Myocyte (in vitro differentiated cells): ENCODE measurements around the gene TBL2. TPM values are rescaled to one million over a fixed set of nuclear protein-coding genes. Genes with fewer than 3 reads are reported as not detected.
"Not testable (repeated sequence)": the region's sequence is repeated elsewhere in the genome, so short reads cannot be mapped to it uniquely, and the experiment has no call there.

Experiments
- DNase-seq: peaks from one replicate; pipeline ENCODE4 v3.0.0-alpha.2; 2012; ENCODE audit warnings: low read depth
- total RNA-seq: library from RNA; depleted of rRNA; stranded (reverse); fragments of >200 nt; gene quantifications from 2 replicates; pipeline ENCODE4 v1.2.3, GENCODE V29; 2014

Gene TBL2
- total RNA-seq, 1 donor from 2014 or later = 82.0 TPM

- no peak for DNase-seq
These were observed 7.4 kb downstream of the TBL2 start for GRCh38 chr7:73570977-73571376.

GRCh38 chr7:73570521-73570920 is 7.9 kb downstream of the TBL2 start:
- no peak for DNase-seq

DNA sequence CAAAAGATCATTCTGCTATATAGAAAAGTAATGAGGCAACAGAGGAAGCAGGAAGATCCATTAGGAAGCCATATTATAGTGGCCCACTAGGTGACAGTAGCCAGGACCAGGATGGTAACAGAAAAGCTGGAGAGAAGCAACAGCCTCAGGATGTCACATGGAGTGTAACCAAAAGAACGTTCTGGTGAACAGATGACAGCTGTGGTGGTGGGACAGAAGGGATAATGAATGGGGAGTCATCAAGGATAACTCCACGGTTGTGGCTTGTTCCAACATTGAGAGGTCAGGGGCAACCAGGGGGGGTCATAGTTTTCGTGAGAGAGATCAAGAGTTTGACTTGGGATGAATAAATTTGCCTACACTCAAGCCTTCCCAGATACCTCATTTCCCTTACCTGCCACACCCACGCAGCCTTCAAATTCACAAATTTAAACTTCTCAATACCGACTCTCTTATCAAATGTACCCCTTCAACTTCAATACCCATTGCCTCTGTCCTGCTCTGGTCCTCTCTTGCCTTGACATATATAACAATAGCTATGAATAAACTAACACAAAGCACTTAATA is 9.3 kb downstream of the TBL2 start:
- DNase-seq = peak; percentile 65

DNA sequence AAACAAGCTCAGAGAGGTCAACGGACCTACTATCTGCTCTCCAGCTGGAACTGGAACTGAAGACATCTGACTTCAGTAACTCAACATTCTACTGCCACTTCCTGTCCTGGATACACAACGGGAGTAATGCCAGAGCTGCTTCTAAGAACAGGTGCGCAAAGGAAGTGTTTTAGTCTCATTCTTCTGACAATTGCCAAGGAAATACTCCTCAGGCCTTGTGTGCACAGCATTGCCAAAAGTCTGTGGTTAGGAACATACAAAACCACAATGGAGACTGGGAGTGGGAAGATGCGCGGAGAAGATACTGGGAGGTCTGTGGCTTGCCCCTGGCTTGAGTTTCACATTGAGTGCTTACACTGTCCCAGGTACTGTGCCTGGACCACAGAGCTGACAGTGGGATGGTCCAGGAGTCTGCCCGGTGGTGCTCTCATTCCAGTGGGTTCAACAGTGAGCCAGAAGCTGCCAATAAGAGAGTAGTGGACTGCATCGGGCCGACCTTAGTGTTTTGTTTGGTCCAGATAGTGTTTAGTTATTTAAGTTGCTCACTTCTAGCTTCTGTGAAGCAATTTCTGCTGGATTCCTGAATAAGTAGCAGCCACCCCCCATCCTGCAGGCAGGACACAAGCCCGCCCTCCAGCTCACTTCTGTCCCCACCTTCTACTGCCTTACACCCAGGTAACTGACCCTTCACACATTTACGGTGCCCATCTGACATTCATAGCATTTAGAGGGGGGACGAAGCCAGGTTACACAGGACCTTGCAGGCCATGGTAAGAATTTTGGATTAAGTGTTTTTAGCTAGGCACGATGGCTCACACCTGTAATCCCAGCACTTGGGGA is 10.3 kb downstream of the TBL2 start:
- peak; percentile 81 for DNase-seq

DNA sequence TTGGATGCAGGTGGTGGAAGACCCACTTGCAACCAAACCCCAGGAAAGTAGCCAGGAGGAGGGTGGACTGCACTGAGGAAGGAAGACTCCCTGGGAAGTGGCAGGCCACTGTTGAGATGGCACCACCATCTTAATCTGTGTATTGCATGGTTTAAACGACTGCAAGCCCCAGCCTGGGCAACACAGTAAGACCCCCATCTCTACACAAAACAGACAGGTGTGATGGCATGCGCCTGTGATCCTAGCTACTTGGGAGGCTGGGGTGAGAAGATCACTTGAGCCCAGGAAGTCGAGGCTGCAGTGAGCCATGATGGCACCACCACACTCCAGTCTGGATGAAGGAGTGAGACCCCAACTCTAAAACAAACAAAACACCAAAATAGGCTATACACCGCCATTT is 11.2 kb downstream of the TBL2 start:
- no peak for DNase-seq

GRCh38 chr7:73566431-73566830 is 11.9 kb downstream of the TBL2 start:
- not testable (repeated sequence) for DNase-seq

DNA sequence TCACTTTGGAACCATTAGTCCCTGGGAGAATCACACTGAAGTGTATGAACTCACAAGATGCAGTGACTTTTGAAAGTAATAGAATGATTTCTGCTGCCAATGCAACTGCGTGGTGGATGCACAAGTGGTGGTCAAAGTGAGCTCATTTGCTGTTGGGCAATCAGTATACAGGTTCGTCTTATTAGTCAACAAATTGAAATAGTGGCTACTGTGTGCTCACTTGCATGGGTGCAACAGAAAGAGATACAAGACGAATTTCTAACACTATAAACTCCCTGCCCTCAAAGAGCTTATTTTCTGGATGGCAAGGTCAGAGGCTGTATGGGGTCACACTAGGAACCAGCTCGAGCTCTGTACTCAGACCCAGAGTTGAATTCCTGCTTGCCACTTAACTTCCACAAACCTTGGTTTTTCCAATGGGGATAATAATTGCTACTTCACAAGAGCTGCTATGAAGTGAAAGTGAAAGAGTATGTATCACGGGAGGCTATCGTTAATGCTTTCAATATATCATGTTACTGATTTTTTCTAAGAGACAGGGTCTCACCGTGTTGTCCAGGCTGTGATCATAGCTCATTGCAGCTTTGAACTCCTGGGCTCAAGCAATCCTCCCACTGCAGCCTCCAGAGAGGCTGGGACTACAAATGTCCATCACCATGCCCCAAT is 12.6 kb downstream of the TBL2 start:
- no peak for DNase-seq

DNA sequence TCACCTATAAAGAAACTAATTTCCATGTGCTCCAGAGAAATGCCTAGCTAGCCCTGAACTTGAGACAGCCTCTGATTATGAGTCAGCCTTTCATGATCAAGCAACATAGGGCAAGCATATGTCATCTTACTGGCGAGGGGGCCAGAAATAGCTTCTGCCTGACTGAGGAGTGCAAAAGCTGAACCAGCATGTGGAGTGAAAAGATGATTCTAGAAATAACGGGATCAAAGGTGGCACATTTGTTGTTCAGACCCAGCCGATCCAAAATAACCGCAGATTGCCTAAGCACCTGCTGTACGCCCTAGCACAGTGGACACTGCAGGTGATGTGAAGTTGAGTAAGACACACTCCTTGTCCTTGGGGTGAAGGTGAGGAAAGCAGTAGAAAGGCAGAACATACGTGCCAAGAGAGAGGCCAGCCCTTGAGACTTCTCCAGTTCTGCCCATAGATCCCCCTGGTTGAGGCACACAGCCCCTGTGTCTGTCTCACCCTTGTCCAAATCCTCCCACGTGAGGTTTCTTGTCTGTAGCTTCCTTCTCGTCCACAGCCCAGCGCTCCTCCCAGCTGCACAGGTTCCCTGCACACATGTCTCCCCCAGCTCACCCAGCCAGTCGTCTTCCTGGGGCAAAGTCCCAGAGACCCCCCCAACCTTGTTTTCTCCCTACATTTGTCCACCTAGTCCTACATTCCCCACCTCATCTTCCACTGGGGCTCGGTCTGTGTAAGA is 18.1 kb downstream of the TBL2 start:
- peak; percentile 90 for DNase-seq

- DNase-seq = peak; percentile 82
These were observed 20.8 kb downstream of the TBL2 start, which contains the start of gene BCL7B for GRCh38 chr7:73557397-73558257. TSS of gene BCL7B (minus strand) at chr7:73557690. CDS start at chr7:73557578, 112 bp downstream.

DNA sequence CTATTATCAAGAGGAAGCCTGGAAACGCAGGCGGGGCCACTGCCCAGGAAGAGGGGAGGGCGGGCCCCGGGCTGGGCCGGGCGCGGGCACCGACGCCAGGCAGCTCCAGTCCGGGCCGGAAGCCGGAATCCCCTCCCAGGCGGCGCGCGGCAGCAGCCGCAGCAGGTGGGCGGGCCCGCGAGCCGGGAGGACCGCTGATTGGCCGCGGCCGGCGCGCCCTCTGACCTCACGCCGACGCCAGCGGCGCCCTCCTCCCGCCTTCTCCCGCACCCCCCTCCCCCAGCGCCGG is 21.3 kb downstream of the TBL2 start:
- DNase-seq = peak; percentile 95

- DNase-seq = no peak
These were observed 21.9 kb downstream of the TBL2 start for GRCh38 chr7:73556208-73557107.

DNA sequence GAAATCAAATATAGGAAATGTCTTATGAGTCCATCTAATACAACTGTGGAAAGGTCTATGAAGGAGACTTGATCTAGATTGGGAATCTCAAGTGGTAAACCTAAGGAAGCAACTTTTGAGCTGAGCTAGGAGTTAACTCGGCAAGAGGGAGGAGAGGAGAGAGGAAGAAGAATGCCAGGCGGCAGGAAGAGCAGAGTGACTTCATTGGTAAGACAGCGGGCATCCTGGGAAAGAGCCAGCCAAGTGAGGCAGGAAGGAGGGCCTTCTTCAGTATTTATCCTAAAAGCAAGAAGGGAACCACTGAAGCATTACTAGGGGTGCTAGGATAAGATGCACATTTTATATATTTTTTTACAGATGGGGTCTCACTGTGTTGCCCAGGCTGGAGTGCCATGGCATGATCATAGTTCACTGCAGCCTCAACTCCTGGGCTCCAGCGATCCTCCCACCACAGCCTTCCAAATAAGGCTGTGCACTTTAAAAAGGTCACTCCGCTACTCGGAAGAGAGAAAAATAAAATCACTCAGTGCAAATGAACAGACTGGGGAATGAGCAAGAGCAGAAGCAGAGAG is 22.9 kb downstream of the TBL2 start:
- DNase-seq = peak; percentile 44

- not testable (repeated sequence) for DNase-seq
These were observed 28.3 kb downstream of the TBL2 start for GRCh38 chr7:73550093-73550492.

DNA sequence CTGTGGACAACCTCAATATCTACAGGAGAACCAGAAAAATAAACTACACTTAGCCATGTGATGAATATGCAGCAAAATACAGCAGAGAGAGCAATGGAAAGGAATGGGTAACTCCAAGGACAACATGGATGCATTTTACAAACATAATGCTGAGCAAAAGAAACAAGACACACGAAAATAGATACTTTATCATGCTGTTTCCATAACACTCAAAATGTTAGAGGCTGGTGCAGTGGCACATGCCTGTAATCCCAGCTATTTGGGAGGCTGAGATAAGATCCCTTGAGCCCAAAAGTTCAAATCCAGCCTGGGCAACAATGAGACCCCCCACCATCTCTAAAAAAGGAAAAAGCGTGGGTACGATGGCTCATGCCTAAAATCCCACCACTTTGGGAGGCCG is 29.2 kb downstream of the TBL2 start:
- DNase-seq = no peak

DNA sequence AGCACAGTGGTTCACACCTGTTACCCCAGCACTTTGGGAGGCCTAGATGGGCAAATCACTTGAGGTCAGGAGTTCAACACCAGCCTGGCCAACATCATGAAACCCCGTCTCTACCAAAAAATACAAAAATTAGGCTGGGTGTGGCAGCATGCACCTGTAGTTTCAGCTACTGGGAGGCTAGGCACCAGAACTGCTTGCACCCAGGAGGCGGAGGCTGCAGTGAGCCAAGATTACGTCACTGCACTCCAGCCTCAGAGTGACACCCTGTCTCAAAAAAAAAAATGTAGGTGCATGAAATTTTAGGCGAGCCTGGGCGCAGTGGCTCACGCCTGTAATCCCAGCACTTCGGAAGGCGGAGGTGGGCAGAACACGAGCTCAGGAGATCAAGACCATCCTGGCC is 30.5 kb downstream of the TBL2 start:
- DNase-seq = no peak

GRCh38 chr7:73544678-73545077 is 33.7 kb downstream of the TBL2 start:
- no peak for DNase-seq

- no peak for DNase-seq
These were observed 36.7 kb downstream of the TBL2 start for GRCh38 chr7:73541722-73542121.

- DNase-seq = no peak
These were observed 38.7 kb downstream of the TBL2 start for GRCh38 chr7:73539709-73540108.

- DNase-seq = not testable (repeated sequence)
These were observed 39.9 kb downstream of the TBL2 start for GRCh38 chr7:73538510-73538909.
